ENCODE results near the gene FOXP1.

Gene FOXP1

DNA sequence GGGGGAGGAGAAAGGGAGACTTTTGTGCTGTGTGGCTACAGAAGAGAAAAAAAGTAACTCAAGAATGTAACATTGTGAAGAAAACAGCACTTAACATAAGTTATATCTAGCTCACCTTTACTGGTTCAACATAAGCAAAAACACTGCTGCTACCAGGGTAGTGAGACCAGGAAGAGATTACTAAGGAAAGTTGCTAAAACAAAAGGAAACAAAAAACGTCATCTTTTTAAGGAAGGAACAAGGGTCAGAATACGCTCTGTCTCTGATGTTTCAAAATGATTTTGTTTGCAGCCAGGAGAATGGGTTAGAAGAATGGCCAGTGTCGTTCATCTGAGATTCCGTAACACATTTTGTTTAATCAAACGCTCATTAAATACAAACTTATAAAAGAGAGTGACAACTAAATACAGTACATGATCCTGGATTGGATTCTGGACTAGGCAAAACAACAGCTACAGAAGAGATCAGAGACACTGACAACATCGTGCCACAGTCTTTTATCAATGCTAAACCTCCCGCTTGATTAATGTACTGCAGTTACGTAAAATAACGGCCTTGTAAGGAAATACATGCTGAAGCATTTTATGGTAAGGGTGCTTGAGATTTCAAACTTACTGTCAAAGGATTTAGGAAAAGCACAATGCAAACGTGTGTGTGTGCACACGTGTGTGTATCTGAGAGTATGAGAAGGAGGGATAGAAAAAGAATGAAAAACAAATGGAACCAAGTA lies 67.7 kb downstream of the FOXP1 start:
- peaks cover 0 to 29% (median 2%) of the 10 kb centered on the region in 4 donors for H3K4me1 ChIP-seq
- H3K27me3 ChIP-seq = no peaks in the 10 kb centered on the region
- no peaks in the 10 kb centered on the region for H3K9me3 ChIP-seq
- H3K27ac ChIP-seq = no peak overlapping the region
- no peak overlapping the region for H3K4me3 ChIP-seq
- TF ChIP-seq, protein P1, sequence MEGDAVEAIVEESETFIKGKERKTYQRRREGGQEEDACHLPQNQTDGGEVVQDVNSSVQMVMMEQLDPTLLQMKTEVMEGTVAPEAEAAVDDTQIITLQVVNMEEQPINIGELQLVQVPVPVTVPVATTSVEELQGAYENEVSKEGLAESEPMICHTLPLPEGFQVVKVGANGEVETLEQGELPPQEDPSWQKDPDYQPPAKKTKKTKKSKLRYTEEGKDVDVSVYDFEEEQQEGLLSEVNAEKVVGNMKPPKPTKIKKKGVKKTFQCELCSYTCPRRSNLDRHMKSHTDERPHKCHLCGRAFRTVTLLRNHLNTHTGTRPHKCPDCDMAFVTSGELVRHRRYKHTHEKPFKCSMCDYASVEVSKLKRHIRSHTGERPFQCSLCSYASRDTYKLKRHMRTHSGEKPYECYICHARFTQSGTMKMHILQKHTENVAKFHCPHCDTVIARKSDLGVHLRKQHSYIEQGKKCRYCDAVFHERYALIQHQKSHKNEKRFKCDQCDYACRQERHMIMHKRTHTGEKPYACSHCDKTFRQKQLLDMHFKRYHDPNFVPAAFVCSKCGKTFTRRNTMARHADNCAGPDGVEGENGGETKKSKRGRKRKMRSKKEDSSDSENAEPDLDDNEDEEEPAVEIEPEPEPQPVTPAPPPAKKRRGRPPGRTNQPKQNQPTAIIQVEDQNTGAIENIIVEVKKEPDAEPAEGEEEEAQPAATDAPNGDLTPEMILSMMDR (IDR thresholded peaks at IDR 0.05) = no peak
- DNase-seq = no peak
- intact Hi-C loops (cut with DNase I; ENCODE audit: low total_unique reads) = no loop called here
- H3K36me3 ChIP-seq = no peaks in the 10 kb centered on the region

DNA sequence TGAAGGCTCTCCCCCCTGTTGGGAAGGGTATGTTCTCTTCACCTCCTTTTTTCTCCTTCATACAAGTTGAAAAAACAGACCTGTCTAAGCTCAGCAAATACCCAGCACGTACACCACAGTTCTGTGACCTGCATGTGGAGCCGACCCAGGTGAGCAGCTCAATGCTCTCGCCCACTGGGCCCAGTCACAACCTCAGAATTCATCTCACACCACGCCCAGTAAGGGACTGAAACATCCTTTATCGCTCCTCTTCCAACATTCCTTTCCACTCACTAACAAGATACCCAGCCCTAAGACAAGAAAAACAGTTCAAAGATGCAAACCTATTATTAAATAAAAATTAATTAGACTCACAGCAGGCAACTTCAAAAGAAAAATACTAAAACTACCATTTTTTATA lies 68.9 kb downstream of the FOXP1 start:
- Histone ChIP-seq H3K27me3 (no peaks in the 10 kb centered on the region), H3K27ac (no peak overlapping the region), H3K4me1 (peaks cover 0 to 38% (median 7%) of the 10 kb centered on the region in 4 donors), H3K4me3 (no peak overlapping the region), H3K9me3 (no peaks in the 10 kb centered on the region), H3K36me3 (no peaks in the 10 kb centered on the region)
- TF ChIP-seq, protein P1 (IDR thresholded peaks at IDR 0.05) = no peak
- intact Hi-C loops (cut with DNase I; ENCODE audit: low total_unique reads) = no loop called here
- DNase-seq = no peak

DNA sequence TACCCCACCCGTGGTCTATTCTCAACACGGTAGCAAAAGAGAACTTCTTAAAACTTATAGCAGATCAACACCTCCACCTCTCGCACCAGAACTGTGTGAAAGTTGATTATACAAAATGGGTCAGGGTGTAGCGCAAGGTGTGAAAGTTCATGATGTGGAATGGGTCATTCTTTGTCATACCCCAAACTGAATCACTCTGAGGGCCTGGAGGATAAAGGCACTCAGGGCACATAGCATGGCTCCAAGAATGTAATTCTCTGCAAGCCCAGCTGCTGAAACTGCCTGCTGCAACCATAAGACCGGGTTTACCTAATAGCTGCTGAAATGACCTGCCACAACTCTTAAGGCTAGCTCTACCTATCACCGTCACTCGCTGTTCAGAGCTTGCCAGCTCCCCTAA lies 70.0 kb downstream of the FOXP1 start:
- Histone ChIP-seq H3K36me3 (no peaks in the 10 kb centered on the region), H3K27ac (no peak overlapping the region), H3K4me1 (peaks cover 0 to 38% (median 7%) of the 10 kb centered on the region in 4 donors), H3K4me3 (no peak overlapping the region), H3K27me3 (no peaks in the 10 kb centered on the region), H3K9me3 (no peaks in the 10 kb centered on the region)
- intact Hi-C loops (cut with DNase I; ENCODE audit: low total_unique reads) = no loop called here
- DNase-seq = no peak
- TF ChIP-seq, protein P1 (IDR thresholded peaks at IDR 0.05) = no peak

DNA sequence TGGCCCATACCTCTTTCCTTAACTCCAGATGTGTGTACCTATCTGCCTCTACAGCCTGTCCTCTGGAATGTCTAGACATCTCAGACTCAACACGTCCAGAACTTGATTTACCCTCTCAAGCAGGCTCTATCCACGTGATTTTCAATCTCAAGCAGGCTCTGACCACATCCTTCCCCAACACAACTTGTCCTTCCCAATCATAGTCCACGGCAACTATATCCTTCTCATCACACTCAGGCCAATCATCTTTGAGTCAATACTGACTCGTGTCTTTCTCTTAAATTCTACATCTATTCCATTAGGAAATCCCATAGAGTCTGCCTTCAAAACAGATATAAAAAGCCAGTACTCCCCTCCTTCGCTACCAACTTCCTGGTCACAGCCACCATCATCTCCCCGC lies 70.4 kb downstream of the FOXP1 start:
- intact Hi-C loops (cut with DNase I; ENCODE audit: low total_unique reads) = no loop called here
- TF ChIP-seq, protein P1 (IDR thresholded peaks at IDR 0.05) = no peak
- H3K4me3 ChIP-seq = no peak overlapping the region
- H3K27ac ChIP-seq = no peak overlapping the region
- H3K36me3 ChIP-seq = no peaks in the 10 kb centered on the region
- no peaks in the 10 kb centered on the region for H3K9me3 ChIP-seq
- no peaks in the 10 kb centered on the region for H3K27me3 ChIP-seq
- no peak for DNase-seq
- H3K4me1 ChIP-seq = peaks cover 0 to 35% (median 7%) of the 10 kb centered on the region in 4 donors

DNA sequence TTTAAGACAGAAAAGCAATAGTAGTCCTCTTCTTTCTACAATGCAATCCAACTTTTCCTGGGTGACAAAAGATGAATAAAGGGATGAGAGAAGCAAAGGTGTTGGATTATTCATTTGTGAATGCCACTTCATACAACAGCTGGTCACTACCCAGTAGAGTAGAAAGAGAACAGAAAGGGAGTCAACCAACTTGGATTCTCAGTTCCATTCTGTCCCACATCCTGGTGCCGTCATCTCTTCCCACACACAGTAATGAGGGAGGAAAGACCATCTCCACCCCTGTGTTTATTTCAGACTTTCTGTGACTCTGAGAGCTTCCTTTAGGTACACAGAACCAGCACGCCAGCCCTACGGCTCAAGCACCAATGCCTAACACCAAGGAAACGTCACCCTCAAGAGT lies 71.0 kb downstream of the FOXP1 start:
- no peak for DNase-seq
- Histone ChIP-seq H3K36me3 (no peaks in the 10 kb centered on the region), H3K4me1 (peaks cover 0 to 29% (median 7%) of the 10 kb centered on the region in 4 donors), H3K9me3 (no peaks in the 10 kb centered on the region), H3K27ac (no peak overlapping the region), H3K27me3 (no peaks in the 10 kb centered on the region), H3K4me3 (no peak overlapping the region)
- intact Hi-C loops (cut with DNase I; ENCODE audit: low total_unique reads) = no loop called here
- TF ChIP-seq, protein P1 (IDR thresholded peaks at IDR 0.05) = no peak

All from tibial artery (tissue), 4 donors.